ENCODE measurements around the gene JUP. TPM values are rescaled to one million over a fixed set of nuclear protein-coding genes. Genes with fewer than 3 reads are reported as not detected.

JUP gene
- total RNA-seq, 1 experiment from 2014 or later, result 705 TPM

- BruUV-seq (replicated peaks), result no TSS peak
Observed at GRCh38 chr17:41825175-41825845, 38.8 kb upstream of the JUP start.

GRCh38 chr17:41824086-41824485 lies 37.6 kb upstream of the JUP start:
- Mint-ChIP-seq H3K4me3 (ENCODE audit: low read depth, unreplicated experiment) (no peak overlapping the region), H3K27ac (ENCODE audit: unreplicated experiment) (no peak overlapping the region), H3K9me3 (ENCODE audit: low read depth, unreplicated experiment) (no peaks in the 10 kb centered on the region), H3K27me3 (ENCODE audit: unreplicated experiment) (peaks cover 29% of the 10 kb centered on the region), H3K36me3 (ENCODE audit: insufficient read depth, unreplicated experiment) (peaks cover 25% of the 10 kb centered on the region), H3K4me1 (ENCODE audit: low read depth, unreplicated experiment) (no peaks in the 10 kb centered on the region)
- BruUV-seq (replicated peaks), result no TSS peak
- CTCF ChIA-PET, result interaction anchor here (0.6 to 1.0 kb wide), 3 partner anchors 12 to 1160 kb away, joined by 3 to 5 read pairs (median 3); partner anchors contain the start of gene P3H4
- no peak for TF ChIP-seq CTCF (IDR thresholded peaks at IDR 0.05; ENCODE audit: unreplicated experiment)
- intact Hi-C loops (cut with micrococcal nuclease; ENCODE audit: unreplicated experiment), result no loop called here
- DNase-seq, result no peak

More at GRCh38 chr17:41825175-41825845, 38.8 kb upstream of the JUP start:
- Mint-ChIP-seq H3K4me1 (ENCODE audit: low read depth, unreplicated experiment) (no peaks in the 10 kb centered on the region), H3K27ac (ENCODE audit: unreplicated experiment) (no peak overlapping the region), H3K36me3 (ENCODE audit: insufficient read depth, unreplicated experiment) (peaks cover 29% of the 10 kb centered on the region), H3K9me3 (ENCODE audit: low read depth, unreplicated experiment) (no peaks in the 10 kb centered on the region), H3K27me3 (ENCODE audit: unreplicated experiment) (peaks cover 16% of the 10 kb centered on the region), H3K4me3 (ENCODE audit: low read depth, unreplicated experiment) (no peak overlapping the region)
- intact Hi-C loops (cut with micrococcal nuclease; ENCODE audit: unreplicated experiment), result no loop called here
- CTCF ChIA-PET, result interaction anchor here (0.6 kb wide), 2 partner anchors 97 to 1182 kb away, joined by 3 read pairs; no protein-coding TSS in a partner anchor
- no peak for TF ChIP-seq CTCF (IDR thresholded peaks at IDR 0.05; ENCODE audit: unreplicated experiment)
- no peak for DNase-seq

- BruUV-seq (replicated peaks), result no TSS peak
- no peaks in the 10 kb centered on the region for H3K9me3 Mint-ChIP-seq (ENCODE audit: low read depth, unreplicated experiment)
Observed at GRCh38 chr17:41823580-41823979, 37.1 kb upstream of the JUP start.

GRCh38 chr17:41823141-41823524 lies 36.6 kb upstream of the JUP start:
- BruUV-seq (replicated peaks), result no TSS peak
- CTCF ChIA-PET, result no interaction called here
- no peak for DNase-seq
- Mint-ChIP-seq H3K27ac (ENCODE audit: unreplicated experiment) (no peak overlapping the region), H3K36me3 (ENCODE audit: insufficient read depth, unreplicated experiment) (peaks cover 31% of the 10 kb centered on the region), H3K4me3 (ENCODE audit: low read depth, unreplicated experiment) (no peak overlapping the region), H3K9me3 (ENCODE audit: low read depth, unreplicated experiment) (no peaks in the 10 kb centered on the region), H3K4me1 (ENCODE audit: low read depth, unreplicated experiment) (no peaks in the 10 kb centered on the region), H3K27me3 (ENCODE audit: unreplicated experiment) (peaks cover 38% of the 10 kb centered on the region)
- intact Hi-C loops (cut with micrococcal nuclease; ENCODE audit: unreplicated experiment), result no loop called here
- no peak for TF ChIP-seq CTCF (IDR thresholded peaks at IDR 0.05; ENCODE audit: unreplicated experiment)

More at GRCh38 chr17:41823580-41823979, 37.1 kb upstream of the JUP start:
- H3K4me1 Mint-ChIP-seq (ENCODE audit: low read depth, unreplicated experiment), result no peaks in the 10 kb centered on the region
- no peak overlapping the region for H3K4me3 Mint-ChIP-seq (ENCODE audit: low read depth, unreplicated experiment)
- H3K27ac Mint-ChIP-seq (ENCODE audit: unreplicated experiment), result no peak overlapping the region
- intact Hi-C loops (cut with micrococcal nuclease; ENCODE audit: unreplicated experiment), result no loop called here
- DNase-seq, result no peak
- CTCF ChIA-PET, result interaction anchor here (0.6 to 1.0 kb wide), 3 partner anchors 12 to 1160 kb away, joined by 3 to 5 read pairs (median 3); partner anchors contain the start of gene P3H4
- peaks cover 26% of the 10 kb centered on the region for H3K36me3 Mint-ChIP-seq (ENCODE audit: insufficient read depth, unreplicated experiment)
- H3K27me3 Mint-ChIP-seq (ENCODE audit: unreplicated experiment), result peaks cover 34% of the 10 kb centered on the region
- no peak for TF ChIP-seq CTCF (IDR thresholded peaks at IDR 0.05; ENCODE audit: unreplicated experiment)
